Stomach smooth muscle (tissue), 2 donors: Measurements from ENCODE around the gene ARHGAP25.

Experiments used
- H3K27ac ChIP-seq: one replicate; pipeline ENCODE4 v1.7.0; 2013; ENCODE audit warnings: mild to moderate bottlenecking, low read length, inconsistent platforms
- H3K27me3 ChIP-seq, 2 donors: one replicate each; pipeline ENCODE4 v1.7.0; 2013; ENCODE audit warnings: low read length in 2 of 2; ENCODE audit not compliant: insufficient read depth in 2 of 2, control insufficient read depth in 1 of 2
- H3K36me3 ChIP-seq, 2 donors: one replicate each; pipeline ENCODE4 v1.7.0; 2013; ENCODE audit warnings: low read length in 2 of 2; ENCODE audit not compliant: control insufficient read depth in 2 of 2, insufficient read depth in 2 of 2
- H3K4me1 ChIP-seq: one replicate; pipeline ENCODE4 v1.7.0; 2013; ENCODE audit warnings: low read length; ENCODE audit not compliant: control insufficient read depth, insufficient read depth
- H3K4me3 ChIP-seq, 2 donors: one replicate each; pipeline ENCODE4 v1.7.0; 2013; ENCODE audit warnings: low read length in 2 of 2
- H3K9ac ChIP-seq, 2 donors: one replicate each; pipeline ENCODE4 v1.7.0; 2013; ENCODE audit warnings: low read length in 2 of 2, mild to moderate bottlenecking in 1 of 2
- H3K9me3 ChIP-seq, 2 donors: one replicate each; pipeline ENCODE4 v1.7.0; 2013; ENCODE audit warnings: low read length in 2 of 2; ENCODE audit not compliant: control insufficient read depth in 2 of 2
- donor health status: healthy.
- donor health status: Pancreatic carcinoma.

Gene ARHGAP25

GRCh38 chr2:68755071-68755470, 20.5 kb downstream of the ARHGAP25 start:
- no peak overlapping the region for H3K9ac ChIP-seq
- H3K27me3 ChIP-seq, result no peaks in the 10 kb centered on the region

GRCh38 chr2:68756178-68756577, 21.6 kb downstream of the ARHGAP25 start:
- no peaks in the 10 kb centered on the region for H3K36me3 ChIP-seq
- no peak overlapping the region for H3K27ac ChIP-seq
- no peaks in the 10 kb centered on the region for H3K27me3 ChIP-seq
- H3K4me1 ChIP-seq, result no peaks in the 10 kb centered on the region
- H3K9ac ChIP-seq, result no peak overlapping the region
- no peaks in the 10 kb centered on the region for H3K9me3 ChIP-seq
- no peak overlapping the region for H3K4me3 ChIP-seq

More at GRCh38 chr2:68755071-68755470, 20.5 kb downstream of the ARHGAP25 start:
- Histone ChIP-seq H3K9me3 (no peaks in the 10 kb centered on the region), H3K4me1 (no peaks in the 10 kb centered on the region), H3K27ac (no peak overlapping the region), H3K4me3 (no peak overlapping the region), H3K36me3 (no peaks in the 10 kb centered on the region)

- Histone ChIP-seq H3K27me3 (no peaks in the 10 kb centered on the region), H3K4me1 (no peaks in the 10 kb centered on the region), H3K4me3 (no peak overlapping the region), H3K9me3 (no peaks in the 10 kb centered on the region), H3K9ac (no peak overlapping the region), H3K36me3 (no peaks in the 10 kb centered on the region), H3K27ac (no peak overlapping the region)
Observed at GRCh38 chr2:68757081-68757480, 22.5 kb downstream of the ARHGAP25 start.

GRCh38 chr2:68762100-68762499, 27.5 kb downstream of the ARHGAP25 start:
- Histone ChIP-seq H3K9ac (no peak overlapping the region), H3K9me3 (no peaks in the 10 kb centered on the region), H3K36me3 (no peaks in the 10 kb centered on the region), H3K27ac (no peak overlapping the region), H3K27me3 (no peaks in the 10 kb centered on the region), H3K4me3 (no peak overlapping the region), H3K4me1 (peaks cover 16% of the 10 kb centered on the region)

GRCh38 chr2:68762665-68763064, 28.1 kb downstream of the ARHGAP25 start:
- Histone ChIP-seq H3K9ac (no peak overlapping the region), H3K27ac (no peak overlapping the region), H3K27me3 (no peaks in the 10 kb centered on the region), H3K4me3 (no peak overlapping the region), H3K36me3 (no peaks in the 10 kb centered on the region), H3K4me1 (peaks cover 16% of the 10 kb centered on the region), H3K9me3 (no peaks in the 10 kb centered on the region)

GRCh38 chr2:68764041-68764805, 29.6 kb downstream of the ARHGAP25 start:
- H3K9ac ChIP-seq, result no peak overlapping the region
- H3K9me3 ChIP-seq, result no peaks in the 10 kb centered on the region
- H3K36me3 ChIP-seq, result no peaks in the 10 kb centered on the region
- peak overlapping the region; percentile 45 to 56 for H3K4me3 ChIP-seq
- H3K4me1 ChIP-seq, result peaks cover 16% of the 10 kb centered on the region
- H3K27me3 ChIP-seq, result no peaks in the 10 kb centered on the region
- peak overlapping the region; percentile 60 for H3K27ac ChIP-seq

- Histone ChIP-seq H3K27me3 (no peaks in the 10 kb centered on the region), H3K4me1 (peaks cover 16% of the 10 kb centered on the region), H3K9me3 (no peaks in the 10 kb centered on the region), H3K4me3 (peak overlapping the region; percentile 45 to 56), H3K9ac (no peak overlapping the region), H3K36me3 (no peaks in the 10 kb centered on the region), H3K27ac (peak overlapping the region; percentile 60)
Observed at GRCh38 chr2:68764806-68765311, 30.2 kb downstream of the ARHGAP25 start.

- Histone ChIP-seq H3K36me3 (no peaks in the 10 kb centered on the region), H3K9ac (no peak overlapping the region), H3K9me3 (no peaks in the 10 kb centered on the region), H3K4me3 (no peak overlapping the region), H3K4me1 (peaks cover 16% of the 10 kb centered on the region), H3K27me3 (no peaks in the 10 kb centered on the region), H3K27ac (peak overlapping the region; percentile 26)
Observed at GRCh38 chr2:68765739-68766375, 31.2 kb downstream of the ARHGAP25 start.

GRCh38 chr2:68766376-68766845, 31.8 kb downstream of the ARHGAP25 start:
- Histone ChIP-seq H3K36me3 (no peaks in the 10 kb centered on the region), H3K27ac (peak overlapping the region; percentile 26), H3K4me1 (peaks cover 22% of the 10 kb centered on the region), H3K27me3 (no peaks in the 10 kb centered on the region), H3K9ac (no peak overlapping the region), H3K9me3 (no peaks in the 10 kb centered on the region), H3K4me3 (no peak overlapping the region)

GRCh38 chr2:68767031-68767961, 32.7 kb downstream of the ARHGAP25 start:
- peaks cover 29% of the 10 kb centered on the region for H3K4me1 ChIP-seq

More at GRCh38 chr2:68767031-68767961, 32.7 kb downstream of the ARHGAP25 start:
- H3K9ac ChIP-seq, result no peak overlapping the region
- H3K27ac ChIP-seq, result peak overlapping the region; percentile 13
- no peak overlapping the region for H3K4me3 ChIP-seq
- no peaks in the 10 kb centered on the region for H3K27me3 ChIP-seq
- H3K36me3 ChIP-seq, result no peaks in the 10 kb centered on the region
- H3K9me3 ChIP-seq, result no peaks in the 10 kb centered on the region
